OCI-LY3 (cell line): ENCODE results near the gene MED29.

Source experiments
- H2AFZ ChIP-seq: fragments of 200-600, 300-600 bp; shearing (Covaris generic); 2 replicates; pipeline ENCODE4 v1.6.0; 2014; ENCODE audit warnings: antibody characterized with exemption, low read depth, low read length
- H3K27ac ChIP-seq: fragments of 200-600, 300-600 bp; sonication (generic); 2 replicates; pipeline ENCODE4 v1.5.1; 2014; ENCODE audit warnings: mild to moderate bottlenecking, low read length, moderate library complexity, mixed read lengths
- H3K27me3 ChIP-seq: fragments of 200-600, 300-600 bp; sonication (generic); 2 replicates; pipeline ENCODE4 v1.6.1; 2014; ENCODE audit warnings: low read depth, low read length, mixed read lengths
- H3K36me3 ChIP-seq: fragments of 200-600, 300-600 bp; sonication (generic); replicated peaks from 2 replicates; pipeline ENCODE3; 2014; ENCODE audit warnings: low read depth, low read length, mixed read lengths
- H3K4me1 ChIP-seq: fragments of 300-600, 200-600 bp; sonication (generic); 2 replicates; pipeline ENCODE4 v1.6.1; 2014; ENCODE audit warnings: low read length, mixed read lengths
- H3K4me2 ChIP-seq: fragments of 200-600, 300-600 bp; sonication (generic); 2 replicates; pipeline ENCODE4 v1.6.1; 2014; ENCODE audit warnings: low read length, mixed read lengths
- H3K4me3 ChIP-seq: fragments of 300-600, 200-600 bp; sonication (generic); 2 replicates; pipeline ENCODE4 v1.5.1; 2014; ENCODE audit warnings: antibody characterized with exemption, mild to moderate bottlenecking, low read length, moderate library complexity
- H3K79me2 ChIP-seq: fragments of 300-600, 200-600 bp; shearing (Covaris generic); 2 replicates; pipeline ENCODE4 v1.6.1; 2014; ENCODE audit warnings: mild to moderate bottlenecking, low read length, mixed read lengths
- H3K9ac ChIP-seq: fragments of 300-600, 200-600 bp; shearing (Covaris generic); 2 replicates; pipeline ENCODE4 v1.6.0; 2014; ENCODE audit warnings: mild to moderate bottlenecking, low read length, moderate library complexity
- H3K9me3 ChIP-seq: fragments of 200-600, 300-600 bp; shearing (Covaris generic); 2 replicates; pipeline ENCODE4 v1.6.1; 2014; ENCODE audit warnings: low read length, mixed read lengths; ENCODE audit not compliant: insufficient read depth
- H4K20me1 ChIP-seq: fragments of 200-600, 300-600 bp; sonication (generic); 2 replicates; pipeline ENCODE4 v1.6.1; 2016; ENCODE audit warnings: low read length, mixed read lengths; ENCODE audit not compliant: insufficient read depth
- EZH2phosphoT487 ChIP-seq: fragments of 200-600 bp; shearing (Covaris generic); IDR thresholded peaks from 2 replicates; pipeline ENCODE4 v1.6.1; 2018; ENCODE audit warnings: antibody characterized with exemption, mixed run types, low read depth
- TF ChIP-seq, protein P1 (sequence below): fragments of 200-600, 300-600 bp; sonication (generic); IDR thresholded peaks from 2 replicates; pipeline ENCODE4 v1.5.1; 2014; ENCODE audit warnings: antibody characterized with exemption, low read length, low read depth

Gene MED29

DNA sequence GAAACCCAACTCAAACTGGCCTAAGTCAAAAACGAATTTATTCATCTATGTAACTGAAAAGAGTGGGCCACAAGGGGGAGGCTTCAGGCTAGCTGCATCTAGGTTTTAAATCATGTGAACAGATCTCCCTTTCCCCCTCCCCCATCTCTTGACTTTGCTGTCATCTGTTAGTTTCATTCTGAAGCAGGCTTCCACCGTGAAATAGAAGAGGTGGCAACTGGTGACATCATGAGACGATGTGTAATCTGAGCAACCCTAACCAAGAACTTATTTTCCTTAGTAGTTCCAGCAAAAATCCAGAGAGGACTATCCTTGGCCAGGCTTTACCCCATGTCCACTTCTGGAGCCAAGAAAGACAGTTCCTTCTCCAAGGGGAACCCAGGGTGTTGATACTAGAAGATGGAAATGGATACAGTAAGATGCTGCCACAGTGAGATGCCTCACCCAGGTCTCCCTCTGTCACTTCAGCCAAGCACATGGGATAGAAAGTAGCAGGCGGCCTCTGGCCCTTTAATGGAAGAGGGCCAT lies 39.6 kb upstream of the MED29 start:
- peak overlapping the region; percentile 62 for H3K4me2 ChIP-seq
- H3K79me2 ChIP-seq: peaks cover 19% of the 10 kb centered on the region
- no peaks in the 10 kb centered on the region for H3K9me3 ChIP-seq
- peak overlapping the region; percentile 51; the same call in 1 of the 2 replicates for H3K9ac ChIP-seq
- peak overlapping the region; percentile 21 for H3K4me3 ChIP-seq
- peak overlapping the region; percentile 87 for H3K27ac ChIP-seq
- 0 out of 2 replicates have a peak, but pooled peaks cover 6% of the 10 kb centered on the region for H4K20me1 ChIP-seq
- TF ChIP-seq EZH2phosphoT487: no peak
- TF ChIP-seq, protein P1, sequence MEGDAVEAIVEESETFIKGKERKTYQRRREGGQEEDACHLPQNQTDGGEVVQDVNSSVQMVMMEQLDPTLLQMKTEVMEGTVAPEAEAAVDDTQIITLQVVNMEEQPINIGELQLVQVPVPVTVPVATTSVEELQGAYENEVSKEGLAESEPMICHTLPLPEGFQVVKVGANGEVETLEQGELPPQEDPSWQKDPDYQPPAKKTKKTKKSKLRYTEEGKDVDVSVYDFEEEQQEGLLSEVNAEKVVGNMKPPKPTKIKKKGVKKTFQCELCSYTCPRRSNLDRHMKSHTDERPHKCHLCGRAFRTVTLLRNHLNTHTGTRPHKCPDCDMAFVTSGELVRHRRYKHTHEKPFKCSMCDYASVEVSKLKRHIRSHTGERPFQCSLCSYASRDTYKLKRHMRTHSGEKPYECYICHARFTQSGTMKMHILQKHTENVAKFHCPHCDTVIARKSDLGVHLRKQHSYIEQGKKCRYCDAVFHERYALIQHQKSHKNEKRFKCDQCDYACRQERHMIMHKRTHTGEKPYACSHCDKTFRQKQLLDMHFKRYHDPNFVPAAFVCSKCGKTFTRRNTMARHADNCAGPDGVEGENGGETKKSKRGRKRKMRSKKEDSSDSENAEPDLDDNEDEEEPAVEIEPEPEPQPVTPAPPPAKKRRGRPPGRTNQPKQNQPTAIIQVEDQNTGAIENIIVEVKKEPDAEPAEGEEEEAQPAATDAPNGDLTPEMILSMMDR: peak; percentile 58
- peaks cover 58% of the 10 kb centered on the region for H3K36me3 ChIP-seq
- no peaks in the 10 kb centered on the region for H3K27me3 ChIP-seq
- no peak overlapping the region for H2AFZ ChIP-seq
- peaks cover 17% of the 10 kb centered on the region for H3K4me1 ChIP-seq

- H2AFZ ChIP-seq: no peak overlapping the region
- TF ChIP-seq EZH2phosphoT487: no peak
- TF ChIP-seq, protein P1: no peak
- no peak overlapping the region for H3K9ac ChIP-seq
- no peaks in the 10 kb centered on the region for H3K9me3 ChIP-seq
- 0 out of 2 replicates have a peak, but pooled peaks cover under 1% of the 10 kb centered on the region for H4K20me1 ChIP-seq
- no peaks in the 10 kb centered on the region for H3K27me3 ChIP-seq
- no peak overlapping the region for H3K4me3 ChIP-seq
- H3K36me3 ChIP-seq: peaks cover 59% of the 10 kb centered on the region
- peaks cover 17% of the 10 kb centered on the region for H3K4me1 ChIP-seq
- H3K27ac ChIP-seq: no peak overlapping the region
- H3K79me2 ChIP-seq: peaks cover 12% of the 10 kb centered on the region
- H3K4me2 ChIP-seq: no peak overlapping the region
These were observed 38.6 kb upstream of the MED29 start for GRCh38 chr19:39352381-39353255.

DNA sequence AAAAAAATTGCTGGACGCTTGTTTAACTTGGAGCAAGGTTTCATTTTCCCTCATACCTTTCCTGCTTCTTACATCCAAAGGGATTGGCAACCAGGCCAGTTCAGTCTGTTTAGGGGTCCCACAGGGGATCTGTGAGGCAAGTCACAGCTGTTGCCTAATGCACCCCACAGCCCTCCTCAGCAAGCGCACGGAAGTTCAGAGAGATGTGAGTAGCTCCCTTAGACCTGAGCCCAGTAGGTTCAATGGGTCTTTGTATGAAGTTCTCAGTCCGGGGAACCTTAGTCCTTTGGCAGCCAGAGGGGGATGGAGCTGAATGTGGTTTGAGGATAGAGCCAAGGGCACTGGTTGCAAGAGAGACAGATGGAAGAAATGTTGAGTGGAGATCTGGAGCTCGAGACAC lies 35.9 kb upstream of the MED29 start:
- Histone ChIP-seq H3K27me3 (no peaks in the 10 kb centered on the region), H2AFZ (no peak overlapping the region), H3K9ac (no peak overlapping the region), H3K27ac (no peak overlapping the region), H3K4me3 (no peak overlapping the region), H3K4me2 (no peak overlapping the region), H3K9me3 (no peaks in the 10 kb centered on the region), H3K79me2 (peaks cover 12% of the 10 kb centered on the region), H4K20me1 (no peaks in the 10 kb centered on the region), H3K4me1 (peaks cover 17% of the 10 kb centered on the region), H3K36me3 (peaks cover 70% of the 10 kb centered on the region)
- no peak for TF ChIP-seq EZH2phosphoT487
- TF ChIP-seq, protein P1: no peak

DNA sequence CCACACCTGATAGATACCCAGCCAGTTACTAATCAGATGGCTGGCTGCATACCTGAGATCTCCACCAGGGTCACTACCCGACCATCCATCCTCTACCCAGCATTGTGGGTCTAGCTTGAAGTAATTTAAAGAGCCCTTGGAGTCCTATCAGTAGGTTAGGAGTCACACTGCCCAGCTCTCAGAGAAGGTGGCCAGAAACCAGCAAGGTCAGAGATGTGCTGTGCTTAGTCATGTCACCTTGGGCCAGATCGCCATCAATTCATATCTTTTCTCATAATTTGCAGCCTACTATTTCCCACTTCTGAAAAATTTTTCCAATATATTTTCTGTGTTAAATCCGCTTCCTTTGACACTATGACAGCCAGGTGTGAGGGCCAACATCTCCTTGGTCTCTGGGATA lies 35.1 kb upstream of the MED29 start:
- peaks cover 76% of the 10 kb centered on the region for H3K36me3 ChIP-seq
- no peak for TF ChIP-seq EZH2phosphoT487

More for the DNA sequence above, 35.1 kb upstream of the MED29 start:
- H2AFZ ChIP-seq: no peak overlapping the region
- H3K4me1 ChIP-seq: peaks cover 12% of the 10 kb centered on the region
- no peak overlapping the region for H3K4me2 ChIP-seq
- no peak overlapping the region for H3K4me3 ChIP-seq
- H3K27ac ChIP-seq: no peak overlapping the region
- H3K79me2 ChIP-seq: peaks cover 12% of the 10 kb centered on the region
- no peak overlapping the region for H3K9ac ChIP-seq
- no peaks in the 10 kb centered on the region for H3K27me3 ChIP-seq
- no peaks in the 10 kb centered on the region for H4K20me1 ChIP-seq
- H3K9me3 ChIP-seq: no peaks in the 10 kb centered on the region
